GM19035 (cell line): ENCODE measurements around the gene AGBL4.

Experiments
- ATAC-seq: cut with Tn5 transposase; IDR thresholded peaks from one replicate; pipeline ENCODE4 v1.9.1; 2021; ENCODE audit not compliant: unreplicated experiment

The AGBL4 gene

GRCh38 chr1:48673332-48674105 lies 1350.2 kb downstream of the AGBL4 start:
- no peak for ATAC-seq

GRCh38 chr1:48671578-48671977 lies 1352.2 kb downstream of the AGBL4 start:
- no peak for ATAC-seq

GRCh38 chr1:48670234-48671020 lies 1353.3 kb downstream of the AGBL4 start:
- ATAC-seq: no peak

GRCh38 chr1:48668339-48668738 lies 1355.4 kb downstream of the AGBL4 start:
- ATAC-seq: no peak

GRCh38 chr1:48667782-48668181 lies 1356.0 kb downstream of the AGBL4 start:
- no peak for ATAC-seq

- ATAC-seq: no peak
These were observed 1357.9 kb downstream of the AGBL4 start for GRCh38 chr1:48665708-48666407.

- no peak for ATAC-seq
These were observed 1361.9 kb downstream of the AGBL4 start for GRCh38 chr1:48661726-48662463.

- ATAC-seq: no peak
These were observed 1364.0 kb downstream of the AGBL4 start for GRCh38 chr1:48659801-48660200.

GRCh38 chr1:48657413-48657812 lies 1366.3 kb downstream of the AGBL4 start:
- no peak for ATAC-seq

- ATAC-seq: no peak
These were observed 1369.0 kb downstream of the AGBL4 start for GRCh38 chr1:48654606-48655210.

- ATAC-seq: no peak
These were observed 1371.4 kb downstream of the AGBL4 start for GRCh38 chr1:48652334-48652733.

GRCh38 chr1:48649880-48650279 lies 1373.9 kb downstream of the AGBL4 start:
- no peak for ATAC-seq

GRCh38 chr1:48645883-48646282 lies 1377.9 kb downstream of the AGBL4 start:
- ATAC-seq: no peak

GRCh38 chr1:48644905-48645605 lies 1378.7 kb downstream of the AGBL4 start:
- ATAC-seq: no peak

GRCh38 chr1:48644190-48644900 lies 1379.4 kb downstream of the AGBL4 start:
- no peak for ATAC-seq

- ATAC-seq: no peak
These were observed 1380.6 kb downstream of the AGBL4 start for GRCh38 chr1:48643193-48643592.

GRCh38 chr1:48640836-48641492 lies 1382.8 kb downstream of the AGBL4 start:
- ATAC-seq: no peak

- no peak for ATAC-seq
These were observed 1393.9 kb downstream of the AGBL4 start for GRCh38 chr1:48629867-48630266.

- no peak for ATAC-seq
These were observed 1396.3 kb downstream of the AGBL4 start for GRCh38 chr1:48627486-48627885.
